GM18526 (cell line): Measurements from ENCODE around the gene PSTK.

ENCODE experiments used
- POLR2A ChIP-seq: IDR thresholded peaks from 3 replicates; pipeline ENCODE4 v1.6.1; 2011; ENCODE audit not compliant: insufficient read length; ENCODE audit errors: extremely low read depth

PSTK gene

GRCh38 chr10:122980209-122981065, at the start of gene PSTK:
TSS of gene PSTK (plus strand) at chr10:122980401. CDS start at chr10:122980480, 79 bp downstream.
- TF ChIP-seq POLR2A = peak; percentile 65

- TF ChIP-seq POLR2A = no peak
Measured at GRCh38 chr10:122931088-122931906, 48.9 kb upstream of the PSTK start.

- TF ChIP-seq POLR2A = no peak
Measured at GRCh38 chr10:122939133-122939855, 40.9 kb upstream of the PSTK start.

GRCh38 chr10:122939856-122940543, 40.2 kb upstream of the PSTK start:
- no peak for TF ChIP-seq POLR2A

GRCh38 chr10:122949296-122949695, 30.9 kb upstream of the PSTK start:
- no peak for TF ChIP-seq POLR2A

- TF ChIP-seq POLR2A = peak; percentile 77
Measured at GRCh38 chr10:122953902-122954730, 26.1 kb upstream of the PSTK start, which contains the start of gene C10orf88. TSS of gene C10orf88 (minus strand) at chr10:122954227. CDS start at chr10:122954178, 49 bp downstream.

- TF ChIP-seq POLR2A = no peak
Measured at GRCh38 chr10:122954731-122955050, 25.5 kb upstream of the PSTK start.

- TF ChIP-seq POLR2A = no peak
Measured at GRCh38 chr10:122955892-122956291, 24.3 kb upstream of the PSTK start.

GRCh38 chr10:122957474-122957873, 22.7 kb upstream of the PSTK start:
- no peak for TF ChIP-seq POLR2A

GRCh38 chr10:122962405-122962804, 17.8 kb upstream of the PSTK start:
- TF ChIP-seq POLR2A = no peak

GRCh38 chr10:122966879-122967278, 13.3 kb upstream of the PSTK start:
- no peak for TF ChIP-seq POLR2A

- no peak for TF ChIP-seq POLR2A
Measured at GRCh38 chr10:122968698-122969097, 11.5 kb upstream of the PSTK start.

GRCh38 chr10:122974023-122974422, 6.2 kb upstream of the PSTK start:
- TF ChIP-seq POLR2A = no peak

GRCh38 chr10:122974543-122975064, 5.6 kb upstream of the PSTK start:
- TF ChIP-seq POLR2A = no peak

GRCh38 chr10:122981066-122981464, 864 bp downstream of the PSTK start:
- no peak for TF ChIP-seq POLR2A
